GM10266 (cell line): ENCODE measurements around the gene DDX39B.

Experiments
- DNase-seq: peaks from one replicate; pipeline ENCODE4 v3.0.0; 2012; ENCODE audit errors: extremely low spot score
- CTCF ChIP-seq: IDR thresholded peaks from 2 replicates; pipeline ENCODE4 v1.5.1; 2012; ENCODE audit warnings: mild to moderate bottlenecking, low read depth; ENCODE audit not compliant: control insufficient read depth, insufficient read depth; ENCODE audit errors: missing control alignments

Gene DDX39B

DNA sequence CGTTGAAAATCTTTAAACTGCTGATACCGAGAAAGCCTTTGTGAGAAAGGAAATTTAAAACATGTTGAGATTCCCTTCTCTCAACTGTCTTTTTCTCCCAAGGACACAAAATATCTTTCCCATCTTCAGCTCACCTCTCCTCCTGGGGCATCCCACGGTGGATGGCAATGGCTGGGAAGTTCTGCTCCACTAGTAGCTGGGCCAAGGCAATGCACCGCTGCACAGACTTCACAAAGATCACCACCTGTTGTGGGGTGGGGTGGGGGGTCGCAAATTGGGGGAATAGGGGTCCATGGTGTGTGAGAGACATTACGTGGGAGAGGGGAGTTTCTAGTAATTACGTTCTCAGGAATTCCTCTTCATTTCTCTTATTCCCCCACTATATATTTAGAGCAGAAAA lies 10.6 kb downstream of the DDX39B start:
- DNase-seq = no peak
- TF ChIP-seq CTCF = no peak

GRCh38 chr6:31530659-31531058 lies 11.1 kb downstream of the DDX39B start:
- no peak for TF ChIP-seq CTCF
- no peak for DNase-seq

GRCh38 chr6:31529329-31530150 lies 12.3 kb downstream of the DDX39B start:
- DNase-seq = no peak
- no peak for TF ChIP-seq CTCF

- no peak for TF ChIP-seq CTCF
- DNase-seq = no peak
Measured at GRCh38 chr6:31528821-31529328, 12.9 kb downstream of the DDX39B start, which contains the start of gene MCCD1. TSS of gene MCCD1 (plus strand) at chr6:31528962. CDS start at chr6:31529015, 53 bp downstream.

- TF ChIP-seq CTCF = no peak
Measured at GRCh38 chr6:31528307-31528777, 13.5 kb downstream of the DDX39B start.

GRCh38 chr6:31525932-31526591 lies 15.7 kb downstream of the DDX39B start:
- DNase-seq = no peak
- no peak for TF ChIP-seq CTCF

More at GRCh38 chr6:31528307-31528777, 13.5 kb downstream of the DDX39B start:
- DNase-seq = no peak
